GM10248 (cell line): Measurements from ENCODE around the gene CDK5RAP3.
"Not testable (repeated sequence)": the region's sequence is repeated elsewhere in the genome, so short reads cannot be mapped to it uniquely, and the experiment has no call there.

Experiments used
- CTCF ChIA-PET: fragments of 300-600 bp; sonication (Branson Sonifier 250); formaldehyde crosslinking; extraction: SDS; loops from one replicate; lab custom pipeline; 2021; ENCODE audit warnings: antibody characterized with exemption; lab: Yijun Ruan, JAX
- POLR2A ChIA-PET: fragments of 350-650 bp; sonication (Branson Sonifier 250); formaldehyde crosslinking; extraction: SDS; loops from one replicate; lab custom pipeline; 2020; ENCODE audit warnings: antibody characterized with exemption; lab: Yijun Ruan, JAX
- DNase-seq: peaks from one replicate; pipeline ENCODE4 v3.0.0; 2012; ENCODE audit errors: extremely low spot score
- CTCF ChIP-seq: IDR thresholded peaks from 2 replicates; pipeline ENCODE4 v1.5.1; 2012; ENCODE audit warnings: mild to moderate bottlenecking, low read depth; ENCODE audit errors: extremely low read depth, missing control alignments, control extremely low read depth

CDK5RAP3 gene

GRCh38 chr17:48013876-48014594 lies 43.1 kb downstream of the CDK5RAP3 start:
- ChIA-PET POLR2A (no interaction called here), CTCF (interaction anchor here (0.9 to 14.2 kb wide), 9 partner anchors 12 to 171 kb away, joined by 3 to 305 read pairs (median 19); partner anchors contain the start of genes CDK5RAP3, PRR15L and SCRN2)
- DNase-seq, result no peak
- TF ChIP-seq CTCF, result no peak

GRCh38 chr17:48014595-48015111 lies 43.7 kb downstream of the CDK5RAP3 start:
- ChIA-PET POLR2A (no interaction called here), CTCF (interaction anchor here (1.0 to 14.2 kb wide), 8 partner anchors 11 to 172 kb away, joined by 3 to 305 read pairs (median 48); partner anchors contain the start of genes CDK5RAP3, PRR15L and SCRN2)
- no peak for DNase-seq
- no peak for TF ChIP-seq CTCF

GRCh38 chr17:48016112-48016511 lies 45.2 kb downstream of the CDK5RAP3 start:
- POLR2A ChIA-PET, result no interaction called here
- CTCF ChIA-PET, result interaction anchor here (9.6 to 14.2 kb wide), 4 partner anchors 17 to 173 kb away, joined by 78 to 305 read pairs (median 121); partner anchors contain the start of genes CDK5RAP3 and SCRN2
- DNase-seq, result no peak
- no peak for TF ChIP-seq CTCF

- ChIA-PET CTCF (interaction anchor here (0.6 to 14.2 kb wide), 33 partner anchors 8 to 600 kb away, joined by 3 to 305 read pairs (median 5); partner anchors contain the start of genes CDK5RAP3, HOXB5, PNPO and SCRN2), POLR2A (interaction anchor here (0.5 to 1.1 kb wide), 3 partner anchors 32 to 67 kb away, joined by 3 to 5 read pairs (median 3); no protein-coding TSS in a partner anchor)
- DNase-seq, result not testable (repeated sequence)
These were observed 46.9 kb downstream of the CDK5RAP3 start for GRCh38 chr17:48017817-48018158.

GRCh38 chr17:48021934-48022333 lies 51.0 kb downstream of the CDK5RAP3 start:
- ChIA-PET CTCF (interaction anchor here (2.5 to 14.2 kb wide), 4 partner anchors 49 to 179 kb away, joined by 12 to 305 read pairs (median 88); partner anchors contain the start of genes CDK5RAP3 and SCRN2), POLR2A (no interaction called here)
- TF ChIP-seq CTCF, result no peak
- DNase-seq, result no peak

GRCh38 chr17:48022901-48023300 lies 52.0 kb downstream of the CDK5RAP3 start:
- CTCF ChIA-PET, result interaction anchor here (14.2 kb wide), 1 partner anchor 50 kb away, joined by 305 read pairs; the partner anchor contains the start of gene CDK5RAP3
- TF ChIP-seq CTCF, result no peak
- POLR2A ChIA-PET, result no interaction called here
- DNase-seq, result no peak
